Measurements from ENCODE around the gene VPS35L.

The VPS35L gene

DNA sequence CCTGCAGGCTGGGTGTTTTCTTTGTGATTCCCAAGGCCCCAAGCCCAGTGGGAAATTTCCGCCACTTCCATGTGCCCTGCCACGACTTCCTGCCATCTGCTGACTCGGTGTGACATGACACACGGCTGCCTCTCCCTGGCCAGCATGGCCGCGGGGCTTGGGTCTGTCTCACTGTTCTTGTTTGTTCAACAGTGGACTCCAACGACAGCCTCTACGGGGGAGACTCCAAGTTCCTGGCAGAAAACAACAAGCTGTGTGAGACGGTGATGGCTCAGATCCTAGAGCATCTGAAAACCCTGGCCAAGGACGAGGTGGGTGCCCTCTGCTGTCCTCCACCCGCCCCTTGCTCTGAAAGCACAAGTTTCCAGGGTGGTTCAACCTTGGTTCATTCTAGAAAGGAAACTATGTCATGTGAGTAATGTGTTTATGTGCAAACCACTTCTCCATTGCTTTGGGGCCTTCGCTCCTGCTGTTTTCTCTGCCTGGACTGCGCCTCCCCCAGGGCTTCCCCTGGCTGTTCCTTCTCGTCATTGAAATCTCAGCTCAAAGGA is 135.7 kb downstream of the VPS35L start:
- DNase-seq (ENCODE audit: low spot score) = no peak
- no peak for FAIRE-seq

GRCh38 chr16:19694989-19695388 is 139.5 kb downstream of the VPS35L start:
- FAIRE-seq (no peak), DNase-seq (ENCODE audit: low spot score) (no peak)

DNA sequence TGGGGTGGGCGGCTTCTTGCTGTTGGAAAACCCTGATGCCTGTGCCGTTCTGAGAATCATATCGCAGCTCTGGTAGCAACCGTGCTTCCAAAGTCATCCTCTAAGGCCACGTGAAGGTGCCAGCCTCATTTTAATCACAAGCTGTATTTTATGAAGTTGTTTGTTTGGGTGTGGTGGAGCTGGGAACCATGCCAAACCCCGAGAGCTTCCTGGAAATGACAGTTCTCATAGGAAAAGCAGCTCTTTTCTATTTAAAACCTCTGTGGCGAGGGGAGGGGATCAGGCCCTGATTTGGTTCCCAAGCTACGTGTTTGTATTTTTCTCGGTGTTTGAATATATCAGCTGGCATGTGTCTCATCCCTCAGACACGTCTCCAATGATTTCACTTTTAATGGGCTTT is 140.8 kb downstream of the VPS35L start:
- peak; percentile 42 for DNase-seq (ENCODE audit: low spot score)
- no peak for FAIRE-seq

DNA sequence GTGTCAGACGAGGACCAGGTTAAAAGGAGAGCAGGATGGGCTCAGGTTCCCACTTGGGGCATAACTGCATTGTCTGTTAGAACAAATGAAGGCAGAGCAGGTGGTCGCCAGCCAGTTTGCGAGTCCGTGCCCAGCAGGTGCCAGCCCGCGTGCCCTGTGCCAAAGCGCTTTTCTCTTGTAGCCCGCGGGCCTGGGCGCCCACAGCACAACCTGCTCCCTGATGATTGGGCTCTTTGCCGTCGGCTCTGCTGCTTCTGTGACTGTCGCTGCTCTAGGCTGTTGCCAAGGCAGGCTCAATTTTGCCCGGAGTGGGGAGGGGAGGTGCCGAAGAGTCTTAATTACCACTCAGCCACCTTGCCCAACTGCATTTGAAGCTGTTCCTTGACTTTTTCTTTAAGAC is 141.5 kb downstream of the VPS35L start:
- DNase-seq (ENCODE audit: low spot score) = no peak
- FAIRE-seq = no peak

DNA sequence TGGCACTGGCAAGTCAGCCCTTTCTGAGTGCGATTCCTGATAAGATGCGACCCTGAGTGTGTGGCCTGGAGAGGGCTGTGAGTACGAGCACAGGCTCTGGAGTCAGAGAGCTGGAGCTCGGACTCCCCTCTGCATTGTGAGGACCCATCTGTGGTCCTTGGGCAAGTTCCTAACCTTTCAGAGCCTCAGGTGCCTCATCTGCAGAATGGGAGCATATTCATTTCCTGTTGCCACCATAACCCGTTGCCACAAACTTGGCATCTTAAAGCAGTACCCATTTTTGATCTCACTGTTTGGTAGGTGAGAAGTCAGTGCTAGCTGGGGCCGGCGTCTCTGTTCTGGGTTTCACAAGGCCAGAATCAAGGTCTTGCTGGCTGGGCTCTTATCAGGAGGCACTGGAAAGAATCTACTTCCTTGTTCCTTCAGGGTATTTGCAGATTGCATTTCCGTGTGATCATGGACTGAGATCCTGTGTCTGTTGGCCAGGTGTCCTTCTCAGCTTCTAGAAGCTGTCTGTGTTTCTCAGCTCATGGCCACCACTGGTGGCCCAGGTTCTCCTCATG is 142.3 kb downstream of the VPS35L start:
- DNase-seq (ENCODE audit: low spot score) (no peak), FAIRE-seq (no peak)

- FAIRE-seq = no peak
- no peak for DNase-seq (ENCODE audit: low spot score)
Measured at GRCh38 chr16:19698480-19699465, 143.3 kb downstream of the VPS35L start.

DNA sequence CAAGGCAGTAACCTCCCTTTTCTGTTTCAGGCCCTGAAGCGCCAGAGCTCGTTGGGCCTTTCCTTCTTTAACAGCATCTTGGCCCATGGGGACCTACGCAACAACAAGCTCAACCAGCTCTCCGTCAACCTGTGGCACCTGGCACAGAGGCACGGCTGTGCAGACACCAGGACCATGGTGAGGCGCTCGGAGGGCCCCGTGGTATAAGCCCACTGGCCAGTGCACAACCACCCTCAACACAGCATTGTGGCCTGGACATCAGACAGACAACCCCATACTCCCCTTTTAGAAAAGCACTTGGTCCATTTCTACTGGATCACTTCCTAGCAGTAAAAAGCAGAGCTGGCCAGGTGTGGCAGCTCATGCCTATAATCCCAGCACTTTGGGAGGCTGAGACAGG is 144.0 kb downstream of the VPS35L start:
- no peak for FAIRE-seq
- DNase-seq (ENCODE audit: low spot score) = no peak

DNA sequence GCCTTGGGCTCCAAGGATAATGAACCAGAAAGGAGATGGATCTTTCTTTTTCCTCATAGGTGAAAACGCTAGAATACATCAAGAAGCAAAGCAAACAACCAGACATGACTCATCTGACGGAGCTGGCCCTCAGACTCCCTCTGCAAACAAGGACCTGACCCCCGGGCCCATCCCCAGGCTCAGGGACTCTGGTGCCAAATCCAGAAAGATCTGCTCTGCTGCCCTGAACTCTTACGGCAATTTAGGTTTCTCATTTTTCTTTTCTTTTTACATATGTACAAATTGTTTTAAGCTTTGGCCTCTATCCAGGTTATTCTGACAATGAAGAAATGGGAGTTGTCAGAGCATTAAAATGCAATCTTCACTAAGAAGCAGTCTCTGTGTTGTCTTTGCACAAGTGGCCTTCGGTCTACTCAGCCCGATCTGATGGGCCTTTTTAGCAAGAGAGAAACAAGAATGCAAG is 144.8 kb downstream of the VPS35L start:
- FAIRE-seq (no peak), DNase-seq (ENCODE audit: low spot score) (no peak)

DNA sequence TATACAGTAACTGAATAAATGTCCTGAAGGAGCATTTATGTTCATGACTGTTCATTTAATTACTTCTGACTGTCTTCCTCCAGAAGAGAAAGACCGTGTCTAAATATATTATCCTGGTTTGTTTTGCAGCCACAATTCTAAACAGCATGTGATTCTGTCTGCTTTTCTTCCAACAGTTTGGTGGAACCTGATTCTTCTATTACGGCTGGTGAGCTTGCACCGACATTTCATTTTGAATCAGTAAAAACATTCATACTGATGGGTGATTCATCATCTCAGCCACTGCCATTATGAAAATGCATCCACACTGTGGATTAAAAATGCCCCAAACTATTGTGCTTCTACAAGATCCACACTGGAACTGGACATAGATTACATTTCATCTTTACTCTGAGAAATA is 145.6 kb downstream of the VPS35L start:
- FAIRE-seq = no peak

GRCh38 chr16:19703172-19703889 is 147.8 kb downstream of the VPS35L start:
- no peak for FAIRE-seq

More for the DNA sequence above, 145.6 kb downstream of the VPS35L start:
- DNase-seq (ENCODE audit: low spot score) = no peak

DNA sequence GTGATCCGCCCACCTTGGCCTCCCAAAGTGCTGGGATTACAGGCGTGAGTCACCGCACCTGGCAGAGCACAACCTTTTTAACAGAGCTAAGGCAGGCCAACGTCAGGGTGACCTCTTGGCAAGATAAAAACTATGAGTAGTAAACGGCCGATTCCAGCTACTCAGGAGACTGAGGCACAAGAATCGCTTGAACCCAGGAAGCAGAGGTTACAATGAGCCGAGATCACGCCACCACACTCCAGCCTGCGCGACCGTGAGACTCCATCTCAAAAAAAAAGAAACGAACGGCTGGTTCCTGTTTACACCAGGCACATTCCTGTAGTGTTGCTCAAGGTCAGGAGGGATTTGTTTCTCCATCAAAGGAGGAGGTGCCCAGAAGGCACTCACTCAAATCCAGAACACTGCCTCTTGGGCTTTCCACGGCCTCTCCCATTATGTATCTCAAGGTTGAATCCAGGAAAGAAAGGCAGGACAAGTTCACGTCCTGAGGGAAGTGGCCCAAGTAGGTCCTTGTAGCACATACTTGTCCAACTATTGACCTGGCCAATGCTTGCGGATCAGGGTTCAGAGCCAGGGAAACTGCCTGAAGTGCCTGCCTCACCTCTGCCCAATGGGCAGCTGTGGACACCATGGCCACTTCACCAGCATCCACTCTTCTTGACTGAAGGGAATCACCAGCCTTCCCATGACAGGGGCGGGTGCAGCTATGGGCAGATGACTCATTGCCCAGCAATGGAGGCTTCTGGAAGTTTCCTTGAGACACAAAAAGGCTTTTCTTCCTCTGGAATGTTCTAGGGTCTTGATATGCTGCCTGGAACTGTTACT is 149.0 kb downstream of the VPS35L start:
- no peak for FAIRE-seq

More at GRCh38 chr16:19703172-19703889, 147.8 kb downstream of the VPS35L start:
- DNase-seq (ENCODE audit: low spot score) = no peak

DNA sequence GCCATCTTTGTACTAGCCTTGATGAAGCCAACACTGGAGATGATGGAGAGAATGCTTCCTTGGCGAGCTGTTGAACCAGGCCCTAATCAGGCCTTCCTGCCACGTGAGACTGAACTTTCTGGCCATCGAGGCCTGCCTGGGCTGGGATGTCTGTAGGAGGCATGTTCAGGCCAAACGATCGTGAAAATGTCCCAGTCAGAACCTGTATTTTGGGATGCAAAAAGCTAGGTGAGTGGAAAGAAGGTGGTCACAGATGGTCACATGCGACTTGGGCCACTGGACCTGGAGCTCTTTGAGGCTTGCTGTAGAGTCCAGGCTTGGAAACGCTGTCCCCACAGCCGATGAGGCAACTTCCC is 149.6 kb downstream of the VPS35L start:
- no peak for FAIRE-seq
- no peak for DNase-seq (ENCODE audit: low spot score)

More for the DNA sequence above, 149.0 kb downstream of the VPS35L start:
- DNase-seq (ENCODE audit: low spot score) = peak; percentile 12

- DNase-seq (ENCODE audit: low spot score) = no peak
- no peak for FAIRE-seq
Measured at GRCh38 chr16:19705843-19706242, 150.3 kb downstream of the VPS35L start.

DNA sequence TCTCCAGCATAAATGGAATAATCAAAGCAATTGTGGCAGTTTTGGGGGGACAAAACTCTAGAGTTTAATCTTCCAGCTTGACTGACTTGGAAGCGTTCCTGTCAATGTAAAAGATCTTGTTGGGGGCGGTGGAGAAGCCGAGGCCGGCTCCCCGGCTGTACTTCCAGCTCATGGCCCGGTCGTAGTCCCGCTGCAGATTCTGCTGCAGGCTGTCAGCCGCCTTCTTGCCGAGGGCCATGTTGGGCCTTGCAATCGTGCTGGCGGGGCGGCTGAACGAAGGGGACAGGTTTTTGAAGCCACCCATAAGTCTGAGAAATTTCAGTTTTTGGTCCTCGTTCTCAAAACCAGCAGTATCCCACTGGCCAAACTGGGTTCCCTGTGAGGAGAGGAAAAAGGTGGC is 151.3 kb downstream of the VPS35L start:
- FAIRE-seq (no peak), DNase-seq (ENCODE audit: low spot score) (no peak)

DNA sequence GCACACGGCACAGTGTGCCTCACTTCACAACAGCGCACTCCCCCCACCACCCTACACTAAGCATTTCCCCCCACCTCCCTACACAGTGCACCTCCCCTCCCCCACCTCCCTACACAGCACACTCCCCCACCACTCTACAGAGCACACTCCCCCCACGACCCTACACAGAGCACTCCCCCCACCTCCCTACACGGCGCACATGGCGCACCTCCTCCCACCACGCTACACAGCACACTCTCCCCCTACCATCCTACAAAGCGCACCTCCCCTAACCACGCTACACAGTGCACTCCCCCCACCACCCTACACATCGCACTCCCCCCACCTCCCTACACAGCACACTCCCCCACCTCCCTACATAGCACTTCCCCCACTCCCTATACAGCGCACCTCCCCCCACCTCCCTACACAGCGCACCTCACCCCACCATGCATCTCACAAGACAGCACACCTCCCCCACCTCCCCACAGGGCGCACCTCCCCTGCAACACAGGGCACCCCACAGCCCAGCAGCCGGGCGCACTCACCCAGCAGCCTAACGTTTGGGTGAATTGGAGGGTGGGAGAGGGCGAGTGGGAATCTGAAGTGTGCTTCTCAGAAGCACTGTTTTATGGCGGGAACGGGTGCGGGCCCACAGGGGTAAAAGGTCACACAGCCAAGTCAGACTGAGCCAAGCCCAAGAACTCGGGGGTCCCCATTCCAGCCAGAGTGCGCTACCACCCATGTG is 152.2 kb downstream of the VPS35L start:
- no peak for DNase-seq (ENCODE audit: low spot score)
- FAIRE-seq = no peak

DNA sequence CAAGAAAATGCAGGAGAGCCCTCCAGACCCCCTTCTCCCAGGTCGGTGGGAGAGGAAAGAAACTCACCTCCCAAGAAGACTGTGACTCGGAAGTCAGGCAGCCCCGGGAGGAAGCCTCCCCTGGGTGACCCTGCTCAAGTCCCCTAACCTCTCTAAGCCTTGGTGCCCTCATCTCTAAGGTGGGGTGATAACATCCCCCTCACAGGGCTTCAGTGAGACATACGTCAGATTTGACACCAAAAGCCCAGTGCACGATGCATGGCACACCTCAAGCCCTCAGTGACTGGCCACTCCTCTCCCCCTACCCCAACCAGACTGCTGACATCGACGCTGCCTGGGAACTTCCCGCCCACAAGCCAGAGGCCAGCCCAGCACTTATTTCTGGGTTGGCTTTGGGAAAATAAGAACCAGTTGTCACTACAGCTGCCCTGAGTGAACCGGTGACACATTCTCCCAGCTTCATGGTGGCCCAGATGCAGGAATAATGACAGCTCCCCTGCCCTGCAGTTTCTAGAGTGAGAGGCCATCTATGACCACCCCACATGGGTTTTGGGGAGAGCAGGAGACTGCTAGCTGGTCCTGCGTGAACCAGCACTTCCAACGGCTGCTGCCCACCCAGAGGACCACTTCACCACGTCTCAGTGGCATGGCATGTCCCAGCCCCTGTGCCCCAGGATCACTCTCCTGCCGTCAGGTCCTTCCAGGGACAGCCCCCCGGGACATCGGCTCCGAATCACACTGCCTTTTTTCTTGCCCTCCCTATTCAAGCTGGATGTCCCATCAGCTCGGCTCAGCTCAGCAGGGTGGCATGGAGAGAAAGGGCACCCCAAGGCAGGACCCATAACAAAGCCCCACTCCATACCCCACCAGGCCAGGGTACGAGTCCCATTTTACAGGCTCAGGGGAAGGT is 153.0 kb downstream of the VPS35L start:
- FAIRE-seq = no peak
- DNase-seq (ENCODE audit: low spot score) = no peak

DNA sequence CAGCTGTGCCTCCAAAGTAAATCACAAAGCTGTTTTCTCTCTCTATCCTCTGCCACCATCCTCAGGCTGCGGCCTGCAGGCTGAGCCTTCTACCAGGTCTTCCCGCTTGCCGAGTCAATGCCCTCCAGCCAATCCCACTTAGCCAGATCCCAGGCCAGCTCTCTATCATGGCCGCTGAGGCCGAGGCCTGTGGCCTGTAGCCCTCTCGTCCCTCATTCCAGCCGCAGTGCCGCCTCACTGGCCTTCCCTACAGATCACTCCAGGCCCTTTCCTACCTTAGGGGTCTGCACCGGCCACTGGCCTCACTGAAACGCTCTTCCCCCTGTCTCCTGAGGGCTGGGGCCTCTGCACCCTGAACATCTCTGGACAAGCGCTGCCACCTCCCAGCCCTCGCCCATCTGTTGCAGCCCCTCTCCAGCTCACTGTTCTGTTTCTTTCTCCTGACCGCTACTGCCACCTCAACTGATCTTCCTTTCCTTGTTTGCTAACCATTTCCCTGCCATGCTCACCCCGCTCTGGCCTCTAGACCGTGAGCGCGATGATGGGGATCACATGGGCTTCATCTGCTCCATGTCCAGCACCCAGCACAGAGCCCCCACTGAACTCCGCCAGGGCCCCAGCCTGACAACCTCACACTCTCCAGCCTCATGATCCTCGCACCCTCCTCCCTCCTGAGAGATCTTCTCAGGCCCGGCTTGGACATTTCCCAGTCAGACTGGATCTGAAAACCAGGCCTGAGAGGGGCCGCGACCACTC is 154.1 kb downstream of the VPS35L start:
- DNase-seq (ENCODE audit: low spot score) = no peak
- no peak for FAIRE-seq

GRCh38 chr16:19710191-19710908 is 154.8 kb downstream of the VPS35L start:
- DNase-seq (ENCODE audit: low spot score) (no peak), FAIRE-seq (no peak)

Data from urothelium cell line (cell line).